ENCODE results near the gene LDLRAP1. TPM values are rescaled to one million over a fixed set of nuclear protein-coding genes. Genes with fewer than 3 reads are reported as not detected.
A peak's percentile ranks its signal among the peaks of the same experiment; 100 is the strongest.

Gene LDLRAP1
- total and polyA plus RNA-seq, 11 donors: 9.0 to 17.4 (median 13.3) TPM

DNA sequence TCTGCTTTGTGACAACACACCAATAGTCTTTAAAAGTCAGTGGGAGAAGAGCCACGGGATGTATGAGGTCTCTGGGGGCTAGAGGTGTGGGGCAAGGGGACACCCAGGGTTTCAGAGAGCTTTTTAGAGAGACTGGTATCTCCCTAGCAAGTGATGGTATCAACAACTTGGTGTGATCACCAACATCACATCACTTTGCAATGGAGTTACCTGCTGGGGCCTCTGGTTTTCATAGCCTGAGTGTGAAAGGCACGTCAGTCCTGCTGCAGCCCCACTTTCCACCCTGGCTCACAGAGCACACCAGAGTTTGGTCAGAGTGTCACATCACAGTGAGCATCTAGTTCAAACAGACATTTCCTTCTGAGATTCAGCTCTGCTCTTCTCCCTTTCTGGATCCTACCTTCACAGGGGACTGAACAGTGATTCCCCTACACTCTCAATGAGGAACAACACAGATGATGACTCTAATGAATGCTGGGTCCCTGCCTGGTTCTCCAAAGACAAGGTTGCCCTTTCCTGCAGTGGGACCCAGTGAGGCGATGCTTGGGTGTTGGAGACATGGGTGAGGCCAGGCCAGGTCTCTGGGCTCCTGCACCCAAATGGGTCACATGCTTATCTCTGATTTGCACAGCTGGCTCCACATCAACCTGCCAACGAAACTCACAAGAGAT is 71.2 kb downstream of the LDLRAP1 start:
- no peaks in the 10 kb centered on the region for H3K36me3 ChIP-seq
- DNase-seq (no peak), ATAC-seq (no peak)
- H3K4me3 ChIP-seq: no peak overlapping the region
- H3K27ac ChIP-seq: peak overlapping the region in 1 of 12 donors; percentile 91
- H3K4me1 ChIP-seq: peaks cover 0 to 36% (median 27%) of the 10 kb centered on the region in 12 donors
- TF ChIP-seq POLR2A (IDR thresholded peaks at IDR 0.05) (no peak), CTCF (IDR thresholded peaks at IDR 0.05) (no peak)
- no peaks in the 10 kb centered on the region for H3K9me3 ChIP-seq
- no peaks in the 10 kb centered on the region for H3K27me3 ChIP-seq
- WGBS, 4 donors: 71 to 77% (median 75%) methylated on average over 4 of the region's 4 CpGs
- intact Hi-C loops (cut with DNase I): loop anchor here in 9 of 10 donors (5.0 to 10.0 kb wide), 11 partner anchors 43 to 198 kb away; partner anchors contain the start of gene RHCE (in 1 of the 9)

GRCh38 chr1:25615172-25615541 is 71.8 kb downstream of the LDLRAP1 start:
- H3K9me3 ChIP-seq: no peaks in the 10 kb centered on the region
- ATAC-seq (no peak), DNase-seq (no peak)
- H3K27ac ChIP-seq: peak overlapping the region in 7 of 12 donors; percentile 81 to 94 (median 84)
- H3K27me3 ChIP-seq: no peaks in the 10 kb centered on the region
- no peaks in the 10 kb centered on the region for H3K36me3 ChIP-seq
- WGBS, 4 donors: 59 to 68% (median 64%) methylated on average over 7 of the region's 7 CpGs
- H3K4me1 ChIP-seq: peaks cover 0 to 41% (median 32%) of the 10 kb centered on the region in 12 donors
- intact Hi-C loops (cut with DNase I): loop anchor here in 9 of 10 donors (5.0 to 10.0 kb wide), 8 partner anchors 42 to 190 kb away; partner anchors contain the start of gene RHCE (in 1 of the 9)
- no peak overlapping the region for H3K4me3 ChIP-seq
- TF ChIP-seq CTCF (IDR thresholded peaks at IDR 0.05): no peak
- TF ChIP-seq POLR2A (IDR thresholded peaks at IDR 0.05): no peak

DNA sequence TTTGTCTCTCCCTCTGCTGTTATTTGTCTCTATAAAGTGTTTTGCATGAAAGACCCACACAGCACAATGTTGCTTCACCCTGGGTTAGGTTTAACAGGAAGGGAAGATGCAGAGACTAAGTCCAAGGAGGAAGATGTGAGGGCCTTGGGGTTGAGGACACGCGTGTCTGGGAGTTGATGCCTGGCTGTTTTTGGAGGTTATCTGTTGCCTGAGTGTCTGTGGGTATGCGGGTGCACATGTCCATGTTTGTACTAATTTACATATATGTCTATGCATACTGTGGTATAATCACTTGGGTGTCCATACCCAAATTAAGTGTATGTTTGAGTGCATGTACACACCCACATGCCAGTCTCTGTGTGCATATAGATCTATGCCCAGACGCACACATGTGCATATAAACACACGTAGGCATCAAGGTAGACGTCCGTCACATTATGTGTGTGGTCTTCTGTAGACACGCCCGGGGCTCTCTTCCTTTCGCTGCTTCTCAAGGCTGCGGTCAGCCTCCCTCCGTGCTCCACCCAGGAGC is 72.2 kb downstream of the LDLRAP1 start:
- peak in 2 of 4 donors; percentile 3 to 15 for ATAC-seq
- peaks cover 0 to 46% (median 36%) of the 10 kb centered on the region in 12 donors for H3K4me1 ChIP-seq
- 13 to 21% (median 15%) methylated on average over 7 to 12 of the region's 12 CpGs for WGBS, 4 donors
- no peak for TF ChIP-seq POLR2A (IDR thresholded peaks at IDR 0.05)
- no peak for TF ChIP-seq CTCF (IDR thresholded peaks at IDR 0.05)
- peak overlapping the region; percentile 47 to 98 (median 67) for H3K4me3 ChIP-seq
- no peaks in the 10 kb centered on the region for H3K27me3 ChIP-seq
- no peaks in the 10 kb centered on the region for H3K36me3 ChIP-seq
- DNase-seq: no peak
- intact Hi-C loops (cut with DNase I): loop anchor here in 9 of 10 donors (2.0 to 10.0 kb wide), 9 partner anchors 42 to 191 kb away; partner anchors contain the start of gene RHCE (in 1 of the 9)
- H3K27ac ChIP-seq: peak overlapping the region; percentile 74 to 94 (median 83)
- no peaks in the 10 kb centered on the region for H3K9me3 ChIP-seq

All from heart left ventricle (tissue), 16 donors.